Measurements from ENCODE around the gene GPC1. TPM values are rescaled to one million over a fixed set of nuclear protein-coding genes. Genes with fewer than 3 reads are reported as not detected.

The GPC1 gene
- total RNA-seq, 3 donors from 2014 or later, result 13.8 to 56.3 (median 21.0) TPM

- DNase-seq (ENCODE audit: low spot score in 2 of 2), result no peak
- TF ChIP-seq, protein P1, sequence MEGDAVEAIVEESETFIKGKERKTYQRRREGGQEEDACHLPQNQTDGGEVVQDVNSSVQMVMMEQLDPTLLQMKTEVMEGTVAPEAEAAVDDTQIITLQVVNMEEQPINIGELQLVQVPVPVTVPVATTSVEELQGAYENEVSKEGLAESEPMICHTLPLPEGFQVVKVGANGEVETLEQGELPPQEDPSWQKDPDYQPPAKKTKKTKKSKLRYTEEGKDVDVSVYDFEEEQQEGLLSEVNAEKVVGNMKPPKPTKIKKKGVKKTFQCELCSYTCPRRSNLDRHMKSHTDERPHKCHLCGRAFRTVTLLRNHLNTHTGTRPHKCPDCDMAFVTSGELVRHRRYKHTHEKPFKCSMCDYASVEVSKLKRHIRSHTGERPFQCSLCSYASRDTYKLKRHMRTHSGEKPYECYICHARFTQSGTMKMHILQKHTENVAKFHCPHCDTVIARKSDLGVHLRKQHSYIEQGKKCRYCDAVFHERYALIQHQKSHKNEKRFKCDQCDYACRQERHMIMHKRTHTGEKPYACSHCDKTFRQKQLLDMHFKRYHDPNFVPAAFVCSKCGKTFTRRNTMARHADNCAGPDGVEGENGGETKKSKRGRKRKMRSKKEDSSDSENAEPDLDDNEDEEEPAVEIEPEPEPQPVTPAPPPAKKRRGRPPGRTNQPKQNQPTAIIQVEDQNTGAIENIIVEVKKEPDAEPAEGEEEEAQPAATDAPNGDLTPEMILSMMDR (IDR thresholded peaks at IDR 0.05), result no peak
- TF ChIP-seq POLR2A (IDR thresholded peaks at IDR 0.05) (no peak), POLR2AphosphoS5 (IDR thresholded peaks at IDR 0.05) (no peak)
- Histone ChIP-seq H3K27me3 (no peaks in the 10 kb centered on the region), H3K27ac (no peak overlapping the region), H3K4me1 (peaks cover 13 to 16% of the 10 kb centered on the region in 2 donors), H3K9me3 (no peaks in the 10 kb centered on the region), H3K36me3 (no peaks in the 10 kb centered on the region), H3K4me3 (peak overlapping the region; percentile 67 to 90 (median 73))
- intact Hi-C loops (cut with DNase I; ENCODE audit: low total_unique reads), result loop anchor here (5.0 kb wide), 1 partner anchor 205 kb away; no protein-coding TSS in a partner anchor
Observed at GRCh38 chr2:240437551-240437860, 2.0 kb downstream of the GPC1 start.

DNA sequence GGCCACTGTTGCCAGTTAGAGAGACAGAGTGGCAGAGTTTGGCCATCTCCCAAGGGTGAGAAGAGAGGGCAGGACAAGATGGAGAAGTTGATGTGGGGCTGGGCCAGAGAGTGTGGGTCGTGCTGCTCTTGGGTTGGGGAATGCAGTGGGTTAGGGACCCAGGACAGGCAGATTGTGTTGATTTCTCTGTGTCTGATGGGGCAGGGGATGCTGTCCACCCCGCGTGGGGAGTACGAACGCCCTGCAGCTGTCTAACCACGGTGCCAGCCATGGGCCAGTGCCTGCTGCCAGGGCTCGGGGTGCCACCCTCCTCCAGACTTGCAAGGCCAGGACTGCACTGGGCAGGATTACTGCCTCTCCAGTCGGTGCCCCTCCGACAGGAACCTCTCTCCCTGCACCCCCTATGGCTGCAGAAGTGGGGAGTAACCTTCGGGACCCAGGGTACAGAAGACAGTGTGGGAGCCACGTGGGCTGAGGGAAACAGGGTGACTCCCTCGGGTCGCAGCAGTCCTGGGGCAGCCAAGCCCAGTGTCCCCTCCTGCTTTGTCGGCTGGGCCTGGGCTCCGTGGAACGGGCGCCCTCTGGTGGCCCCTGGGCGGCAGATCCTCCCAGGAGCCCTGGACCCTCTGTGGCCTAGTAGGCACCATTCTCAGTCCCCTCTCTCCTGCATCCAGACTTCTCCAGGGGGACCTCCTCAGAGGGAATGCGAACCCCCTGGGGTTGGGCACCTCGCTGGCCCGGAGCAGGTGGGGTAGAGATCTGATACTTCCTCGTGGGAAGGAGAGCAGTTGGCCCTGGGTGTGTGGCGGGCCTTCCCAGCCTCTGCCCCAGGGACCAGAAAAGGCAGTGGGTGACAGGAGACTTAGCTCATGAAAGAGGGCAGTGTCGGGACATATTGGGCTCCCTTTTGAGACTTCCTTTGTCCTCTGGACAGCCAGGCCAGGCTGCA, 2.7 kb downstream of the GPC1 start:
- intact Hi-C loops (cut with DNase I; ENCODE audit: low total_unique reads), result loop anchor here (5.0 kb wide), 1 partner anchor 206 kb away; no protein-coding TSS in a partner anchor
- H3K27me3 ChIP-seq, result no peaks in the 10 kb centered on the region
- no peaks in the 10 kb centered on the region for H3K9me3 ChIP-seq
- TF ChIP-seq, protein P1 (IDR thresholded peaks at IDR 0.05), result peak; percentile 54 to 90 (median 81)
- TF ChIP-seq POLR2A (IDR thresholded peaks at IDR 0.05), result no peak
- DNase-seq (ENCODE audit: low spot score in 2 of 2), result no peak
- H3K36me3 ChIP-seq, result no peaks in the 10 kb centered on the region
- no peak overlapping the region for H3K27ac ChIP-seq
- H3K4me1 ChIP-seq, result peaks cover 13 to 16% of the 10 kb centered on the region in 2 donors
- H3K4me3 ChIP-seq, result peak overlapping the region in 1 of 3 donors; percentile 90

GRCh38 chr2:240438810-240439697, 3.6 kb downstream of the GPC1 start:
- Histone ChIP-seq H3K27me3 (no peaks in the 10 kb centered on the region), H3K36me3 (no peaks in the 10 kb centered on the region), H3K4me1 (peaks cover 13 to 16% of the 10 kb centered on the region in 2 donors), H3K9me3 (no peaks in the 10 kb centered on the region), H3K27ac (no peak overlapping the region), H3K4me3 (peak overlapping the region in 1 of 3 donors; percentile 90)
- intact Hi-C loops (cut with DNase I; ENCODE audit: low total_unique reads), result loop anchor here (5.0 kb wide), 1 partner anchor 207 kb away; no protein-coding TSS in a partner anchor
- DNase-seq (ENCODE audit: low spot score in 2 of 2), result no peak
- TF ChIP-seq, protein P1 (IDR thresholded peaks at IDR 0.05), result no peak

- DNase-seq (ENCODE audit: low spot score in 2 of 2), result no peak
- Histone ChIP-seq H3K9me3 (no peaks in the 10 kb centered on the region), H3K27me3 (no peaks in the 10 kb centered on the region), H3K27ac (no peak overlapping the region), H3K4me3 (no peak overlapping the region), H3K36me3 (no peaks in the 10 kb centered on the region), H3K4me1 (peaks cover 13 to 16% of the 10 kb centered on the region in 2 donors)
- TF ChIP-seq POLR2A (IDR thresholded peaks at IDR 0.05) (no peak), POLR2AphosphoS5 (IDR thresholded peaks at IDR 0.05) (no peak)
- TF ChIP-seq, protein P1 (IDR thresholded peaks at IDR 0.05), result no peak
- intact Hi-C loops (cut with DNase I; ENCODE audit: low total_unique reads), result loop anchor here (5.0 kb wide), 1 partner anchor 207 kb away; no protein-coding TSS in a partner anchor
Observed at GRCh38 chr2:240439698-240440151, 4.3 kb downstream of the GPC1 start.
